Omental fat pad (tissue), 4 donors: Measurements from ENCODE around the gene STX16. TPM values are rescaled to one million over a fixed set of nuclear protein-coding genes. Genes with fewer than 3 reads are reported as not detected.

Experiments
- ATAC-seq: fragments of 150-250 bp; one replicate; pipeline ENCODE4 v1.9.1; 2016; ENCODE audit warnings: mild to moderate bottlenecking, moderate library complexity; ENCODE audit not compliant: low FRiP score
- DNase-seq: peaks from one replicate; pipeline ENCODE4 v3.0.0-alpha.2; 2019; ENCODE audit warnings: low spot score
- total RNA-seq, 4 donors: library from RNA; depleted of rRNA; stranded (reverse); fragments of >200 nt; gene quantifications; one replicate each; pipeline ENCODE4 v1.1.0, GENCODE V29; 2016
- TF ChIP-seq, protein P1 (sequence below), 3 donors: fragments of 450-650 bp; IDR thresholded peaks; one replicate each; pipeline ENCODE4 v1.5.1; 2016 to 2017; ENCODE audit warnings: antibody characterized with exemption in 3 of 3, mild to moderate bottlenecking in 3 of 3, moderate library complexity in 2 of 3

The STX16 gene
- total RNA-seq, 4 donors from 2014 or later = 38.5 to 87.2 (median 49.1) TPM

GRCh38 chr20:58651559-58651945 is 469 bp downstream of the STX16 start:
- no peak for DNase-seq
- ATAC-seq = no peak
- TF ChIP-seq, protein P1, sequence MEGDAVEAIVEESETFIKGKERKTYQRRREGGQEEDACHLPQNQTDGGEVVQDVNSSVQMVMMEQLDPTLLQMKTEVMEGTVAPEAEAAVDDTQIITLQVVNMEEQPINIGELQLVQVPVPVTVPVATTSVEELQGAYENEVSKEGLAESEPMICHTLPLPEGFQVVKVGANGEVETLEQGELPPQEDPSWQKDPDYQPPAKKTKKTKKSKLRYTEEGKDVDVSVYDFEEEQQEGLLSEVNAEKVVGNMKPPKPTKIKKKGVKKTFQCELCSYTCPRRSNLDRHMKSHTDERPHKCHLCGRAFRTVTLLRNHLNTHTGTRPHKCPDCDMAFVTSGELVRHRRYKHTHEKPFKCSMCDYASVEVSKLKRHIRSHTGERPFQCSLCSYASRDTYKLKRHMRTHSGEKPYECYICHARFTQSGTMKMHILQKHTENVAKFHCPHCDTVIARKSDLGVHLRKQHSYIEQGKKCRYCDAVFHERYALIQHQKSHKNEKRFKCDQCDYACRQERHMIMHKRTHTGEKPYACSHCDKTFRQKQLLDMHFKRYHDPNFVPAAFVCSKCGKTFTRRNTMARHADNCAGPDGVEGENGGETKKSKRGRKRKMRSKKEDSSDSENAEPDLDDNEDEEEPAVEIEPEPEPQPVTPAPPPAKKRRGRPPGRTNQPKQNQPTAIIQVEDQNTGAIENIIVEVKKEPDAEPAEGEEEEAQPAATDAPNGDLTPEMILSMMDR (IDR thresholded peaks at IDR 0.05) = no peak

GRCh38 chr20:58651946-58652605 is 993 bp downstream of the STX16 start:
- DNase-seq (no peak), ATAC-seq (peak; percentile 24)
- TF ChIP-seq, protein P1 (IDR thresholded peaks at IDR 0.05) = no peak

DNA sequence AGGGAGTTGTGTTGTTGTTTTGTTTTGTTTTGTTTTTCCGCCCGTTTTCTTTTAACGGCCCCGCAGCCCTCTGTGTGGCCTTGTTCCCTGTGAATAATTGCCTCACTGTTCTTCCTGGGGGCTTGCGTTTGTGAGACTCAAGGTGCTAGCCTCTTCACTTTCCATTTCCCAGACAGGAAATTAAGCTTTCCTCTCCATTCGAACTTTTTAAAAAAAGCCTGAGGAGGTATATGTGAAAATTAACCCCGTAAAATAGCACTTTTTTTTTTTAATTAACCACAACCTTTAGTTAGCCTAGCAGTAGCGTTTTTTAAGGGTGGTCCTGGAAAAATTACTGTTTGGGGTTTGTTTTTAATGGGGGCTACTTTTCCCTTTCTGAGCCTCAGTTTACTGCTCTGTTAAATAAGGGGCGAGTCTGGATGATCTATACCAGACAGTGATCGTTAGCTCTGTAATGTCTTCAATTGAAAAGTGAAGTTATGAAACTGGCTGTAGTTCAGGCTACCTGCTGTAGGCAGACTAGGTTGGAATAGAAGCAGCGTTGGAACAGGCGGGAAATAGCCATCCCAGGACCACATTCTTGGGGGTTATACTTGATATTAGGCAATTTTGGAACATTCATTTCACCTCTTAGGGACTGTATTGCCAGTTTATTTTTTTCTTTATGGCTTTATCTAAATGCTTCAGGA is 1.7 kb downstream of the STX16 start:
- ATAC-seq (no peak), DNase-seq (no peak)
- TF ChIP-seq, protein P1 (IDR thresholded peaks at IDR 0.05) = no peak

GRCh38 chr20:58654337-58654736 is 3.3 kb downstream of the STX16 start:
- no peak for DNase-seq
- TF ChIP-seq, protein P1 (IDR thresholded peaks at IDR 0.05) = no peak
- ATAC-seq = no peak

- TF ChIP-seq, protein P1 (IDR thresholded peaks at IDR 0.05) = no peak
- ATAC-seq = no peak
- no peak for DNase-seq
Measured at GRCh38 chr20:58655328-58656107, 4.4 kb downstream of the STX16 start.

- ATAC-seq (no peak), DNase-seq (no peak)
- TF ChIP-seq, protein P1 (IDR thresholded peaks at IDR 0.05) = no peak
Measured at GRCh38 chr20:58656831-58657230, 5.7 kb downstream of the STX16 start.
